GM15510 (cell line): ENCODE measurements around the gene RTF1.

ENCODE experiments used
- POLR2A ChIP-seq: IDR thresholded peaks from 3 replicates; pipeline ENCODE4 v1.6.1; 2011; ENCODE audit warnings: borderline replicate concordance; ENCODE audit not compliant: insufficient read length; ENCODE audit errors: extremely low read depth

The RTF1 gene

DNA sequence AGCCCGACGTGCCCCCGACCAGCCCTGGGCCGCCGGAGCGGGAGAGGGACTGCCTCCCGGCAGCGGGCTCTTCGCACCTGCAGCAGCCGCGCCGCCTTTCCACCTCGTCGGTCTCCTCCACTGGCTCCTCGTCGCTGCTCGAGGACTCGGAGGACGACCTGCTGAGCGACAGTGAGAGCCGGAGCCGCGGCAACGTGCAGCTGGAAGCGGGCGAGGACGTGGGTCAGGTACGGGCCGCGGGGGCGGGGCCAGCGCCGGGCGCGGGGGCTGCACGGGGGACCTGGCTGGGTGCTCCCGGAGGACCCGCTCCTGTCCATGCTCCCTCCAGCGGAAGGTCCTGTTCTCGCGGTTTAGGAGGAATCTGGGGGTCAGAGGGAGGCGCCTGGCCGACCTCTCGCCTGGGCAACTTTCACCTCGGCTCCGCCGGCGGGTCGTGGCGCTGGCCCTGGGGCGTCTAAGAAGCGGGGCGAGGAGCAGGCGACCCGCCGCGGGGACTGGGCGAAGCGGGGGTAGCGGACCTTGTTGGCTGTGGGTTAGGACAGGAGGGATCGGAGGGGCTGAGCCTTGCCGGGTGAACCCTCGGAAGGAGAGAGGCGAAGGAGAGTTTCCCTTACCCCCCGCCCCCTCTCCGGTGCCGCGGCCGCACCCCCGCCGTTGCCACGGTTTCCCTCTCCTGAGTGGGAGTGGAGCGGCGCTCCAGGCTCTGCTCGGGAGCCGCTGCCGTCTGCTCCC is 77.5 kb downstream of the RTF1 start:
- TF ChIP-seq POLR2A: no peak

DNA sequence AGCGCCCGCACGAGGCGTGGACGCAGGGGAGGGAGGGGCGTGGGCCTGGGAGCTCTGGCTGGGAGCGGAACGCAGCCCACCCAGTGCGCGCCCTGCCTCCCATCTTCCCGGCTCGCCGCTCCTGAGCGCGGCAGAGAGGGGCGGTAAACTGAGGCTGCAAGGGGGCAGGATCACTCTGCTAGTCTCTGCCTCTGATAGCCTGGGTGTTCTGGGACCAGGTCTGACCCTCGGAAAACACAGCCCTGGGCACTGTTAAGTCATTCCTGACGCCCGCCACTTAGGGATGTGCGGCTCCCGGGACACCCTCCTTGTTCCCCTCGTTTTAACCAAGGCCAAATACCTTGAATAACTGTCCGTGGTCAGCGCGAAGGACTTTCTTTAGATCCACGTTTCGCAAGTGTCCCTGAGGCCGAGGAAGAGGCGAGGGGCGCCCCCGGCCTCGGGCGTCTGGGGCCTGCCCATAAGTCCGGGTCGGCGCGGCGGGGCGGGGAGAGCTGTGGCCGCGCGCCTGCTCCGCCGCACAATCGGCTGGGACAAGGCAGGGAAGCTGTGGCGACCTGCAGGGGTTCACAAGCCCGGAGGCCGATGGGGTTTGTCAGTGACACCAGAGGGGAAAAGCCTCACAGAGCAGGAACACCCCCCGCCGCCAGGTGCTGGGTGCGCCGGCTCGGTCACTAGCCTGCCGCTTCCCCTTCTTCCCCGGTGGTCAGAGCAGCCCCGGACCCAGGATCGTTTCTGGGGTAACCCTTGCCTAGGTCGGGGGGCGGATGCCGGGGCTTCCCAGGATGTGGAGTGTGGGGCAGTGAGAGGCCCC is 78.2 kb downstream of the RTF1 start:
- TF ChIP-seq POLR2A: no peak

- no peak for TF ChIP-seq POLR2A
Measured at GRCh38 chr15:41495736-41496599, 79.1 kb downstream of the RTF1 start.

DNA sequence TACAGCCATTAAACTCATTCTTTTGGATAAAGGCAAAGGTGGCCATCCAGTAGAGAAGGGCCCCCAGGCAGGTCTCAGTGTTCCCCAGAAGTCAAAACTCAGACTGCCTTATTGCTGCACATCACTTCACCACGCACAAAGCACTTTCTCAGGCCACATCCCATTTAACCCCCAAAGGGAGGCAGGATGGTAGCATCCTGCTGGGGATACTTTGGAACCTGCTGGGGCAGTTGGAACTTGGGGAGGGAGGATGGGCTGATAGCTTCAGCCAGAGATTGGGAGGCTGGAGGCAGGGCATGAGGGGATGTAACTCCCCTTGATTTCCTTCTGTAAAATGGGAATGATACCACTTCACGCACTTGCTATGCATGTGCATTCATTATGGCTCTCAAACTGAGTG is 81.8 kb downstream of the RTF1 start:
- no peak for TF ChIP-seq POLR2A

DNA sequence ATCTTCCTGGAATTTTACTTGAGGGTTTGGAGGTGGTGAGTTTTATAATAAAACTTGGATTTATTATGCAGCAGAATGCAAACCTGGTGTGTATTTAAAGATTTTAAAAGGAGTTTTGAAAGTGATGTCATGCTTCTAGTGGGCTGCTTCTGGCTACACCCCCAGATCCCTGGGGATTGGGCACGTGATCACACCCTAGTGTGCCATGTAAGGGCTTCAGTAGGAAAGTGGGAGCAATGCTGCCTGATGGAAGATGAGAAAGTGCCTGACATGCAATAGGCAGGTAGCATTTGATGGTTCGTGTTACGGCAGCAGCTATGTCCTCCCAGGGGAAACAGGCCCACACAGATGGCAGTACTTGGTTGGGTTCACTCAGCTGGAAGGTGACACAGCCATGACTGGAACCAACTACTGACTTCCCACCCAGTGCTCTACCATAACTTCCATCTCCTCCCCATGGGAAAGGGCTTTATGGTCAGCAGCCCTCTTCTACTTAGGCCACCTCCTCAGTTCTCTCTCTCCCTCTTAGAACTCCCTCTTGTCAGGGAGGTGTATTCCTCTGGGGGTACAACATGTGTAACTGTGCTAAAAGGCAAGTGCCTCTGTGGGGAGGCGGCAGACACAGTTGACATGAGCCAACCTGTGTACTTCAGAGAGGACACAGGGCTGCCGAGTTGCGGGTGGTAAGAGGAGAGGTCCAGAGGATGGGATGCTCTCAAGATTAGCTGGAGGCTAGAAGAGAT is 82.4 kb downstream of the RTF1 start:
- TF ChIP-seq POLR2A: no peak

GRCh38 chr15:41501191-41501917 is 84.5 kb downstream of the RTF1 start:
- no peak for TF ChIP-seq POLR2A

DNA sequence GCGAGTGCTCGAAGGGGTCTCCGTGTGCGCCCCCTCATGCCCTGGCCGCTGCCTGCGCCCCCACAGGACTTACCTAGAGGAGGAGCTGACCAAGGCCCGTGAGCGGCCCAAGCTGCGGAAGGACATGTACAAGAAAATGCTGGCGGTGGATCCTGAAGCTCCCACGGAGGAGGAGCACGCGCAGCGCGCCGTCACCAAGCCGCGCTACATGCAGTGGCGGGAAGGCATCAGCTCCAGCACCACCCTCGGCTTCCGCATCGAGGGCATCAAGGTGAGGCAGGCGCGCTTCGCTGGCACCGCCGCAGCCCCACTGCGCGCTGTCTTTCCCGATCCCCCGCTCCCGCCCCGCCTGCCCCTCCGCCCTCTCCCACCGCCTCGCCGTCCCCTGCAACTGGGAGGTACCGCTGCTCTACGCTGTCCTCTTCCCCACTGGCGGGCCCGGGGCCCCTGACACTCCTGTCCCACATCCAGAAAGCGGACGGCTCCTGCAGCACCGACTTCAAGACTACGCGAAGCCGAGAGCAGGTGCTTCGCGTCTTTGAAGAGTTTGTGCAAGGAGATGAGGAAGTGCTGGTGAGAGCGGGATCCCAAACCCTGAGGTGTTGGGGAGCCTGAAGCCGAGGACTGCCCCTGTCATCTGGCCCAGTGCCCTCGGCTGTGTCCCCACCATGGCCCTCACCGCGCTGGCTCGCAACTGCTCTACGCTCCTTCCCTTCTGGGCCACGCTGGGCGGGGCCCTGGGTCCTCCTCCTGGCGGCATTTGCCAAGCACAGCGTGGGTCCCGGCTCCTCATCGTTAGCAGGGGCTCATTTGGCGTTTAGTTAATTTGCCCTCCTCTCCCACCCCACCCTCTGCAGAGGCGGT is 85.3 kb downstream of the RTF1 start:
- no peak for TF ChIP-seq POLR2A

GRCh38 chr15:41502795-41503668 is 86.1 kb downstream of the RTF1 start:
- TF ChIP-seq POLR2A: no peak

DNA sequence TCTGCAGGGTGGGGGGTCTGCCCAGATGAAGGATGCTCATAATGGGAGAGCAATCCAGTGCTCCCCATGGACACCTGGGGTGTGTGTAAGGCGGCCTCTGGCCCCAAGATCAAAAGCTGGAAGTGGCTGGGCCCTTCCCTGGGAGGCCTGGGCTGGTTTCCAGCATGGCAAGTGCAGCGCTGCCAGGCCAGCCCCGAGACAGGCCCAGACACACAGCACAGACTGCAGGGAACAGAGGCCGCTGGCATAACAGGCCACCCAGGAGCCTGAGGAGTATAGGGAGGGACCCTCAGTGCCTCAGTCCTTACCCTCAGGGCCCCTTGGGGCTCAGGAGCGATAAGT is 86.7 kb downstream of the RTF1 start:
- no peak for TF ChIP-seq POLR2A

GRCh38 chr15:41504751-41505492 is 88.0 kb downstream of the RTF1 start:
- no peak for TF ChIP-seq POLR2A

DNA sequence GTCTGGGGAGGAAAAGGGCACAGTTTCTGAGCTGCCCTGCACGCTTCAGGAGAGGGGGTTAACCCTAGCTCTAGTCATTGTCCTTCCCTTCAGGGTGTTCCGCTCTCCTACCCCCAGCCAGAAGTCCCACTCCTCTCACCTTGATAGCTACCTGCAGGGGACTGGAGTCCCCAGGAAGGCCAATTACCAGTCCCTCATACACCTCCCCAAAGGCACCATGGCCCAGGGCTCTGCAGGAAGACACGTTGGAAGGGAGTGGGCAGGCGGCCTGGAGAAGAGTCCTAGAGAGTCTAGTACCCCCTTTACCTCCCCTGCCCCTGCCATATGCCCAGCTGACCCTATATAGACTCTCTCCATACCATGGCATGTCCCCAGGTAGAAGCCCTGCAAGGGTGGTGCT is 88.9 kb downstream of the RTF1 start:
- no peak for TF ChIP-seq POLR2A

- no peak for TF ChIP-seq POLR2A
Measured at GRCh38 chr15:41506796-41507341, 90.0 kb downstream of the RTF1 start.

DNA sequence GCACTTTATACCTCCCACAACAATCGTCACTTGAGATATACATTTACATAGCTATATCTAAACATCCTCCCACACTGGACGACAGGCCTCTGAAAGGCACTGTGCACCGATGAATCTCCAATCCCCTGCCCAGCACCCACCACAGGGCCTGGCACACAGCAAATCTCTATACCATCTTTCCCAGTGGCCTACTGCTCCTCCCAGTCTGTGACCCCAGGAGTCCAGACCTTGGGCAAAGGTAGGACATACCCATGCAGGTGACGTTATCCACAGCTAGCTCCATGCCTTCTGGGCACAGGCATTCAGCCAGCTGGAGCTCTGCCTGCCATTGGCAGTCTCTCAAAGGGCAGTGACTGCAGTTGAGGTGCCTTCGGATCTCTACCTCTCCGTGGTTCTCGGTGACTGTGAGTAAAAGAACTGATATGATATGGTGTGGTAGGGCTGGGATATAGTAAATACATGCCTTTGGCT is 91.0 kb downstream of the RTF1 start:
- TF ChIP-seq POLR2A: no peak
